ENCODE results near the gene PDZD4.

Gene PDZD4

GRCh38 chrX:153868576-153869472 is 38.5 kb upstream of the PDZD4 start:
- DNase-seq (ENCODE audit: low read depth in 2 of 2) = no peak

GRCh38 chrX:153867671-153868070 is 37.3 kb upstream of the PDZD4 start:
- no peak for DNase-seq (ENCODE audit: low read depth in 2 of 2)

- no peak for DNase-seq (ENCODE audit: low read depth in 2 of 2)
These were observed 36.8 kb upstream of the PDZD4 start for GRCh38 chrX:153867139-153867538.

- DNase-seq (ENCODE audit: low read depth in 2 of 2) = no peak
These were observed 36.1 kb upstream of the PDZD4 start for GRCh38 chrX:153866302-153867019.

GRCh38 chrX:153865685-153866084 is 35.3 kb upstream of the PDZD4 start:
- DNase-seq (ENCODE audit: low read depth in 2 of 2) = no peak

- DNase-seq (ENCODE audit: low read depth in 2 of 2) = no peak
These were observed 34.9 kb upstream of the PDZD4 start for GRCh38 chrX:153865321-153865580.

- no peak for DNase-seq (ENCODE audit: low read depth in 2 of 2)
These were observed 34.4 kb upstream of the PDZD4 start for GRCh38 chrX:153864561-153865320.

- no peak for DNase-seq (ENCODE audit: low read depth in 2 of 2)
These were observed 33.8 kb upstream of the PDZD4 start for GRCh38 chrX:153864101-153864500.

GRCh38 chrX:153863251-153863991 is 33.1 kb upstream of the PDZD4 start:
- DNase-seq (ENCODE audit: low read depth in 2 of 2) = no peak

GRCh38 chrX:153862369-153863250 is 32.3 kb upstream of the PDZD4 start:
- no peak for DNase-seq (ENCODE audit: low read depth in 2 of 2)

GRCh38 chrX:153861733-153862310 is 31.5 kb upstream of the PDZD4 start:
- DNase-seq (ENCODE audit: low read depth in 2 of 2) = no peak

GRCh38 chrX:153861151-153861550 is 30.8 kb upstream of the PDZD4 start:
- DNase-seq (ENCODE audit: low read depth in 2 of 2) = no peak

GRCh38 chrX:153857348-153857903 is 27.1 kb upstream of the PDZD4 start:
- DNase-seq (ENCODE audit: low read depth in 2 of 2) = no peak

GRCh38 chrX:153854702-153855101 is 24.4 kb upstream of the PDZD4 start:
- no peak for DNase-seq (ENCODE audit: low read depth in 2 of 2)

GRCh38 chrX:153853902-153854267 is 23.5 kb upstream of the PDZD4 start:
- DNase-seq (ENCODE audit: low read depth in 2 of 2) = no peak

- DNase-seq (ENCODE audit: low read depth in 2 of 2) = no peak
These were observed 23.0 kb upstream of the PDZD4 start for GRCh38 chrX:153853180-153853901.

GRCh38 chrX:153851981-153852380 is 21.6 kb upstream of the PDZD4 start:
- no peak for DNase-seq (ENCODE audit: low read depth in 2 of 2)

GRCh38 chrX:153848325-153848724 is 18.0 kb upstream of the PDZD4 start:
- DNase-seq (ENCODE audit: low read depth in 2 of 2) = no peak

GRCh38 chrX:153845842-153846241 is 15.5 kb upstream of the PDZD4 start:
- no peak for DNase-seq (ENCODE audit: low read depth in 2 of 2)

- DNase-seq (ENCODE audit: low read depth in 2 of 2) = no peak
These were observed 14.9 kb upstream of the PDZD4 start for GRCh38 chrX:153845195-153845594.
